B cell (primary cell): Measurements from ENCODE around the gene PALM. TPM values are rescaled to one million over a fixed set of nuclear protein-coding genes. Genes with fewer than 3 reads are reported as not detected.

Source experiments
- ATAC-seq: fragments of 200-7000 bp; cut with Tn5 transposase; one replicate; pipeline ENCODE4 v1.10.0; 2021; ENCODE audit warnings: low read depth, mild to moderate bottlenecking, moderate number of reproducible peaks, moderate library complexity
- CTCF ChIA-PET: fragments of 350-600 bp; sonication (Branson Sonifier 250); formaldehyde crosslinking; loops from one replicate; lab custom pipeline; 2021; ENCODE audit warnings: antibody characterized with exemption, inconsistent platforms; lab: Charles Lee
- POLR2A ChIA-PET: fragments of 350-600 bp; sonication (Branson Sonifier 250); formaldehyde crosslinking; loops from one replicate; lab custom pipeline; 2021; ENCODE audit warnings: antibody characterized with exemption; lab: Charles Lee
- DNase-seq: peaks from one replicate; pipeline ENCODE4 v3.0.0; 2013
- H2AFZ ChIP-seq: 2 replicates; pipeline ENCODE4 v1.6.1; 2012; ENCODE audit warnings: mild to moderate bottlenecking, low read depth, low read length; ENCODE audit not compliant: insufficient read depth, poor library complexity, severe bottlenecking
- H3K27ac ChIP-seq, 2 donors: 1 replicate in 1 of 2; 2 replicates in 1 of 2; pipeline ENCODE4 v1.5.1; 2012 to 2013; ENCODE audit warnings: low read length in 2 of 2, mild to moderate bottlenecking in 2 of 2, moderate library complexity in 1 of 2
- H3K27me3 ChIP-seq, 4 experiments: fragments of 200-600 bp in 1 of 4; sonication (generic) in 1 of 4; replicated peaks in 1 of 4; 1 replicate in 2 of 4; 2 replicates in 2 of 4; pipeline versions ENCODE4 v1.6.1 to v1.7.0; 2013 to 2016; ENCODE audit warnings: low read length in 3 of 4, mild to moderate bottlenecking in 2 of 4, mixed read lengths in 1 of 4, moderate library complexity in 1 of 4; ENCODE audit not compliant: insufficient read depth in 4 of 4, control insufficient read depth in 3 of 4; ENCODE audit errors: control extremely low read depth in 1 of 4
- H3K36me3 ChIP-seq, 2 experiments: replicated peaks in 1 of 2; 1 replicate in 1 of 2; 2 replicates in 1 of 2; pipeline versions ENCODE4 v1.6.1 to v1.7.1; 2013; ENCODE audit warnings: low read length in 1 of 2; ENCODE audit not compliant: insufficient read depth in 2 of 2, control insufficient read depth in 1 of 2; ENCODE audit errors: control extremely low read depth in 1 of 2, extremely low read depth in 1 of 2
- H3K4me1 ChIP-seq, 2 donors: fragments of 200-600 bp in 1 of 2; sonication (generic) in 1 of 2; 1 replicate in 1 of 2; 2 replicates in 1 of 2; pipeline versions ENCODE4 v1.5.1 to v1.6.1; 2013 to 2017; ENCODE audit warnings: low read length in 2 of 2; ENCODE audit not compliant: control insufficient read depth in 2 of 2, insufficient read depth in 2 of 2
- H3K4me2 ChIP-seq: replicated peaks from 2 replicates; pipeline ENCODE3; 2012; ENCODE audit warnings: mild to moderate bottlenecking, low read depth, low read length; ENCODE audit not compliant: poor library complexity, severe bottlenecking
- H3K4me3 ChIP-seq, 5 experiments: fragments of 200-600 bp in 1 of 5; sonication (generic) in 1 of 5; 1 replicate in 3 of 5; 2 replicates in 2 of 5; pipeline versions ENCODE4 v1.5.1 to v1.7.0; 2011 to 2016; ENCODE audit warnings: low read length in 4 of 5, mild to moderate bottlenecking in 4 of 5, low read depth in 2 of 5, control low read depth in 1 of 5, moderate library complexity in 1 of 5; ENCODE audit not compliant: insufficient read depth in 1 of 5; ENCODE audit errors: control extremely low read depth in 1 of 5, extremely low read depth in 1 of 5
- H3K79me2 ChIP-seq: fragments of 200-600 bp; sonication (generic); one replicate; pipeline ENCODE4 v1.6.0; 2016; ENCODE audit warnings: low read length; ENCODE audit not compliant: control insufficient read depth, insufficient read depth
- H3K9ac ChIP-seq: fragments of 200-600 bp; sonication (generic); 2 replicates; pipeline ENCODE4 v1.6.1; 2017; ENCODE audit warnings: mild to moderate bottlenecking, low read length, moderate library complexity
- H3K9me3 ChIP-seq, 3 donors: one replicate each; pipeline versions ENCODE4 v1.6.1 to v1.7.1; 2013; ENCODE audit warnings: low read length in 2 of 3; ENCODE audit not compliant: control insufficient read depth in 2 of 3, insufficient read depth in 1 of 3; ENCODE audit errors: control extremely low read depth in 1 of 3
- H4K20me1 ChIP-seq: 2 replicates; pipeline ENCODE4 v1.6.0; 2012; ENCODE audit warnings: mild to moderate bottlenecking, low read length; ENCODE audit not compliant: insufficient read depth, control insufficient read depth, poor library complexity, severe bottlenecking
- H3K27ac Mint-ChIP-seq: one replicate; pipeline ENCODE4 v1.8.0; 2021; ENCODE audit warnings: mixed read lengths
- H3K27me3 Mint-ChIP-seq: one replicate; pipeline ENCODE4 v1.8.0; 2021; ENCODE audit warnings: mixed read lengths
- H3K4me1 Mint-ChIP-seq: one replicate; pipeline ENCODE4 v1.8.0; 2021; ENCODE audit warnings: mixed read lengths
- H3K4me3 Mint-ChIP-seq: one replicate; pipeline ENCODE4 v1.8.0; 2021; ENCODE audit warnings: mixed read lengths
- H3K9me3 Mint-ChIP-seq: one replicate; pipeline ENCODE4 v1.8.0; 2022; ENCODE audit warnings: mixed read lengths; ENCODE audit not compliant: insufficient read depth
- CTCF ChIP-seq: fragments of 200-600 bp; IDR thresholded peaks from one replicate; pipeline ENCODE4 v1.8.0; 2022; ENCODE audit warnings: antibody characterized with exemption, mild to moderate bottlenecking
- EZH2 ChIP-seq: IDR thresholded peaks from 2 replicates; pipeline ENCODE4 v1.6.1; 2012; ENCODE audit warnings: borderline replicate concordance, low read depth, mild to moderate bottlenecking, moderate library complexity, low read length; ENCODE audit not compliant: insufficient read depth, poor library complexity, severe bottlenecking
- WGBS: methylation state at CpG from one replicate; pipeline ENCODE4 v1.1.5; 2013; ENCODE audit warnings: missing lambda C conversion rate; ENCODE audit not compliant: insufficient coverage; 5-methylcytosine and 5-hydroxymethylcytosine counted together
- intact Hi-C: fragments of 100-400 bp; cut with micrococcal nuclease; formaldehyde crosslinking; loops from one replicate; pipeline ENCODE4 v1.10.0; 2022
- polyA plus RNA-seq: library from polyadenylated mRNA; depleted of rRNA; stranded (reverse); fragments of >200 nt; gene quantifications from 2 replicates; pipeline ENCODE4 v1.2.3, GENCODE V29; 2012
- total RNA-seq, 2 donors: library from RNA; stranded (reverse); fragments of 120-200 nt in 1 of 2; gene quantifications; 1 replicate in 1 of 2; 2 replicates in 1 of 2; pipeline versions ENCODE4 v1.2.3 to v1.2.4, GENCODE V29; 2013 to 2022

The PALM gene
- total and polyA plus RNA-seq, 2 donors (not counting 1 experiment from before 2014, with no cell fraction given) = 0.15 TPM; not detected in 1

- POLR2A ChIA-PET = interaction anchor here (0.7 kb wide), 1 partner anchor 145 kb away, joined by 3 read pairs; no protein-coding TSS in a partner anchor
- TF ChIP-seq CTCF = no peak
- TF ChIP-seq EZH2 = no peak
- no peaks in the 10 kb centered on the region for H3K9me3 Mint-ChIP-seq
Measured at GRCh38 chr19:676007-676338, 32.8 kb upstream of the PALM start.

GRCh38 chr19:676339-677105 lies 32.2 kb upstream of the PALM start, which contains the start of gene FSTL3:
Gene FSTL3, plus strand, starts transcription at chr19:676392. Its CDS starts 32 bp downstream, at chr19:676424.
- H3K79me2 ChIP-seq = no peaks in the 10 kb centered on the region
- CTCF ChIA-PET = no interaction called here
- peak within 1 kb of the TSS; percentile 13 for H3K4me3 Mint-ChIP-seq
- H3K9me3 Mint-ChIP-seq = no peaks in the 10 kb centered on the region
- H3K27me3 Mint-ChIP-seq = peaks cover 14% of the 10 kb centered on the region
- TF ChIP-seq EZH2 (no peak), CTCF (no peak)
- H2AFZ ChIP-seq = no peak within 1 kb of the TSS
- no peak within 1 kb of the TSS for H3K27ac Mint-ChIP-seq
- H3K9me3 ChIP-seq = peaks cover 0 to 24% (median 0%) of the 10 kb centered on the region in 3 donors
- no peak within 1 kb of the TSS for H3K27ac ChIP-seq
- H3K4me1 Mint-ChIP-seq = peaks cover 12% of the 10 kb centered on the region
- no peak for DNase-seq
- POLR2A ChIA-PET = no interaction called here
- peak within 1 kb of the TSS; percentile 22 for H3K4me2 ChIP-seq
- no peak within 1 kb of the TSS for H3K9ac ChIP-seq
- WGBS = 12% methylated on average over 62 of the region's 63 CpGs
- H3K27me3 ChIP-seq = peaks cover 0 to 38% (median 12%) of the 10 kb centered on the region in 4 experiments
- H3K4me1 ChIP-seq = peaks cover 13 to 24% of the 10 kb centered on the region in 2 donors
- intact Hi-C loops = no loop called here
- no peak for ATAC-seq
- H4K20me1 ChIP-seq = peaks cover 19% of the 10 kb centered on the region
- H3K4me3 ChIP-seq = no peak within 1 kb of the TSS
- H3K36me3 ChIP-seq = no peaks in the 10 kb centered on the region

More at GRCh38 chr19:676007-676338, 32.8 kb upstream of the PALM start:
- Histone ChIP-seq H4K20me1 (peaks cover 19% of the 10 kb centered on the region), H3K36me3 (no peaks in the 10 kb centered on the region), H2AFZ (no peak overlapping the region), H3K9me3 (peaks cover 0 to 21% (median 0%) of the 10 kb centered on the region in 3 donors), H3K4me2 (peak overlapping the region; percentile 22), H3K27ac (no peak overlapping the region), H3K4me3 (no peak overlapping the region), H3K27me3 (peaks cover 0 to 39% (median 12%) of the 10 kb centered on the region in 4 experiments), H3K9ac (no peak overlapping the region), H3K79me2 (no peaks in the 10 kb centered on the region), H3K4me1 (peaks cover 13 to 18% of the 10 kb centered on the region in 2 donors)
- H3K27me3 Mint-ChIP-seq = peaks cover 14% of the 10 kb centered on the region
- DNase-seq (no peak), ATAC-seq (no peak)
- peaks cover 12% of the 10 kb centered on the region for H3K4me1 Mint-ChIP-seq
- H3K27ac Mint-ChIP-seq = no peak overlapping the region
- no peak overlapping the region for H3K4me3 Mint-ChIP-seq
- CTCF ChIA-PET = no interaction called here
- intact Hi-C loops = no loop called here
- 11% methylated on average over 31 of the region's 31 CpGs for WGBS
